GM19372 (cell line): Measurements from ENCODE around the gene RRM2.
"Not testable (repeated sequence)": the region's sequence is repeated elsewhere in the genome, so short reads cannot be mapped to it uniquely, and the experiment has no call there.

Source experiments
- ATAC-seq: cut with Tn5 transposase; IDR thresholded peaks from one replicate; pipeline ENCODE4 v1.9.1; 2021; ENCODE audit warnings: mild to moderate bottlenecking, low read depth, moderate library complexity; ENCODE audit not compliant: unreplicated experiment

Gene RRM2

GRCh38 chr2:10128420-10128819 is 5.9 kb downstream of the RRM2 start:
- ATAC-seq = no peak

GRCh38 chr2:10129490-10129889 is 7.0 kb downstream of the RRM2 start:
- no peak for ATAC-seq

DNA sequence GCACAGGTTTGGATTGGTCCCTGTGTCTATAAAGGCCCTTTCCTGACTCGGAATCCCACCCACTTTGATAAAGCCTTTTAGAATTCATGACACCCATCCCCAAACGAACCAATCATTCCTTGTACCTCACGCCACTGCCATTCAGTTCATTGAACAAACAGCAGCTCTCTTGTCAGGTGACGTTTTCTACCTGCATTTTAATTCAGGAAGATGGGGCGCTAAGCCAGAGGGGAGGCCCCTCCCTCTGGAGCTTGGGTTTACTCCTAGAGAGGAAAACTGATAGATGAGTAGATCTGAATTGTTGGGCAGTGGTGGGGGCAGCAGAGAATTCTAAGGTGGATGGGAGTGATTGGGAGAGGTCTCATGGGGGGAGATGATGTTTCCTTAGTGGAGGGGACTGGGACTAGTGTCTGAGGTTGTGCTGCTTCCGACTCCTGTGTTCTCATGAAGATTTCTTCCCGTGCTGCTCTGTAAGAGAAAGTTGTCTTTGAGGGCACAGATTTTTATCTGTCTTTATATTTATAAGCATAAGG is 9.6 kb downstream of the RRM2 start:
- no peak for ATAC-seq

GRCh38 chr2:10132596-10132995 is 10.1 kb downstream of the RRM2 start:
- ATAC-seq = no peak

DNA sequence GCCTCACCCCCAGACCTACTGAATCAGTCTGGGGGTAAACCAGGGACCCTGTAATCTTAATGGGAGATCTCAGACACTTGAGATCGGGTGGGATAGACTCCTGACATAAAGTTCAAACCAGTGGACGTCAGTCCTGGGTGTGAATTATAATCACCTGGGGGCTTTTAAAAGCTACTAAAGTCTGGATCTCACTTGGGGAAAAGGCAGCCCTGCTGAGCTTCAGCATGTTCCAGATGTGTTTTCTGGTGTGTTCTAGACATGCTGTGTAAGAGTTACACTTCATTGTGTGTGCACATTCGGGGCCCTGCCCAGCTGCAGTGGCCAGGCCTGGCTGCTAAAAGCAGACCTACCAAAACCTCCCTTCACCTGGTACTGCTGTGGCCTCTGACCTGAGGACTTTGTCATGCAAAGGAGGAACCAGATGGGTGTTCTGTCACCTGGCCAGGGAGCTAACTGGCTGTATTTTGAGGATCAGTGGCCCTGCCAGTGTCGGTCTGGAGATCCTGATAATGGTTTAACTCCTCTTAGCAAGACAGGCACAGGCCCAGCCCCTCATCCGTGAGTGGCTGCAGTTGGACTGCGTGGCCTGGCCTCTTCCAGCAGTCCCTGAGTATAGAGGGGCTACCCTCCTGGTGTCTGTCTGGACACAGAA is 10.6 kb downstream of the RRM2 start:
- no peak for ATAC-seq

- no peak for ATAC-seq
Observed at GRCh38 chr2:10135296-10136089, 13.0 kb downstream of the RRM2 start.

DNA sequence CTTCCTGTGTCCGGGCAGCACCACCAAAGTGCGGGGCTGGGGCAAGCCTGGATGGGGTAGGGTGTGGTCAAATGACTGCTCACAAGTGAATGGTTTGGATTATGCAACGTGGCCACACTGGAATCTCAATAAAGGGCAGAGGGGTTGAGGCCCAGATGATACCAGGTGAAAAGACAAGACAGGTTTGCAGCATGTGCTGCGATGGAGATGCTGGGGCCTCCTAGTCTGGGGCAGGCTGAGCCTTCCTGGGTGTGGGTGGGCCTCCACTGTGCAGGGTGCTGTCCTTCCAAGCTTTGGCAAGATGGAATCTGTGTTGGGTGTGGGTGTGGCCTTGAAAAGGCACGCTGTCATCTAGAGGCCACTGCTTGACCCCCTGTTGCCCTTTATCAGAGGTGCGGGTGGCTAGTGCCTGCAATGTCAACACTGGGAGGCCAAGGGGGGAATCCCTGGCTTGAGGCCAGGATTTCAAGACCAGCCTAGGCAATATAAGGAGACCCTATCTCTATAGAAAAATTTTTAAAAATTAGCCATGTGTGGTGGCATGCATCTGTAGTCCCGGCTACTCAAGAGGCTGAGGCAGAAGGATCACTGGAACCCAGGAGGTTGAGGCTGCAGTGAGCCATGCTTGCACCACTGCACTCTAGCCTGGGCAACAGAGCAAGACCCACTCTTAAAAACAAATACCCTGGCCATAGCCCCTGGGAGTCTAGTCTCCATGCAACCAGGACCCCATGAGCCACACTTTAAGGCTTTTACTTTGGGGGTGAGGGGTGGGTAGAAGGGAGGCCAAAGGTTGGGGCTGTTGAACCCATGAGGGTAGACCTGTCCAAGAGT is 13.8 kb downstream of the RRM2 start:
- ATAC-seq = no peak

GRCh38 chr2:10137053-10137843 is 14.7 kb downstream of the RRM2 start:
- no peak for ATAC-seq

DNA sequence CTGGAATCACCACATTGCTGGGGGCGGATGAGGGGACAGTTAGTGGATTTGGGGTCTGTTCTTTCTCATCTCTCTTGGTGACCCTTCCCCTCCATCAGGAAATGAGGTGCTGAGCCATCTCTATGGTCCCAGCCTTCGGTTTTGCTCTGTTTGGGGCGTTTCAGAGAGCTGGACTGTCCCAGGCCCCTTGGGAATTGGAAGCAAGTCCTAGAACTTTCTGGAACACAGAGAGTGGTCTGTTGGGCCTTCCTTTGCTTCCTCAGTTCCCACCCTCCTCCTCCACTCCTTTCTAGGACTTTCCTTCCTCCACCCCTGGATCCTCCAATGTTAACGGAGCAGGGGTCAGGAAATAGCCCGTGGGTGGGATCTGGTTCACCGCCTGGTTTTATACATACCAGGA is 17.0 kb downstream of the RRM2 start:
- ATAC-seq = no peak

GRCh38 chr2:10140841-10141610 is 18.5 kb downstream of the RRM2 start:
- ATAC-seq = no peak

DNA sequence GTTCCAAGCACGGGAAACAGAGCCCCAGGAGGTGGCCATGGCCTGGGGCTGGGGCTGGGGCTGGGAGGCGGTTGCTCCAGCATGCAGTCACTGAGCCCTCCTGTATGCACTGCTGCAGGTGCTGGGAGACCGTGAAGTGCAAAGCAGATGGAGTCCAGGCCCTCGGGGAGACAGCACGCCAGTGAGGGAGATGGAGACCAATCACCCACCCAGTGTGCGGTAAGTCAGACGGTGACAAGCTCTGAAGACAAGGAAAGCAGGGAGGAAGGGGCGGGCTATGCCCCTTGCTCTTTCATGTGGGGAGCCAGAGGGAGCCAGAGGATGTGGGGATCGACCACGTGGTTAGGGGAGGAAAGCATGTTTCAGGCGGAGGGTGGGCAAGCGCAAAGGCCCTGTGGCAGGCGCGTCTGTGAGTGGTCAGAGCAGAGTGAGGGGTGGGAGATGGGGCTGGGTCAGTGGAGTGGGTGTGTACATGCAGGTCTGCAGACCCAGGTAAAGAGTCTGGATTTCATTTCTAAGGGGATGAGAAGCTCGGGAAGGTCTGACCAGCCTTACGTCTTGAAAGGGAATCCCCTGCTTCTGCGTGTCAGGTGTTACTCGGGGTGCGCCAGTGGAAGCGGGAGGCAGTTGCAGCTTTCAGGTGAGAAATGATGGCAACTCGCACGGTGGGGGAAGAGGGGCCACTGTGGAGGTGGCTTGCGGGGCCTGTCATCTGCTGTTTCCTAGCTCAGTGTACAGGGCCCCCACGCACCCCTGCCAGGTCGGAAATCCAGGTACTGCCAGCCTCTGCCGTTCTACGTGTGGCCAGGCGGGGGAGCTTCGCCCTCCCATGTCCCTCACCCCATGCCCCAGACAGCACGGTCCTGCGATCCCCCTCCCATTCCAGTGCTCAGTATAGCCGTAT is 19.4 kb downstream of the RRM2 start:
- no peak for ATAC-seq

DNA sequence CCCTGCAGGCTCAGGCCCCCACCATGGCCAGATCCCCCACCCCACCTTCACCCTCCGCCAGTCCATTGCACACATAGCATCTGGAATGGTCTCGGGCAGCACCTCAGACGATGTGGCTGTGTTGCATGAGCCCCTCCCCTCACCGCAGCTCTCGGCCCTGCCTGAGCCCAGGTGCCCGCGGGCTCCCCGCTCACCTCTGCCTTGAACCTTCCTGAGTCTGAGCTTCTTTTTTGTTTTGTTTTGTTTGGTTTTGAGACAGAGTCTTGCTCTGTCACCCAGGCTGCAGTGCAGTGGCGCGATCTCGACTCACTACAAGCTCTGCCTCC is 20.1 kb downstream of the RRM2 start:
- ATAC-seq = no peak

- ATAC-seq = no peak
Observed at GRCh38 chr2:10144771-10145518, 22.4 kb downstream of the RRM2 start.

GRCh38 chr2:10145519-10146357 is 23.2 kb downstream of the RRM2 start:
- ATAC-seq = no peak

GRCh38 chr2:10146366-10147005 is 23.9 kb downstream of the RRM2 start:
- no peak for ATAC-seq

DNA sequence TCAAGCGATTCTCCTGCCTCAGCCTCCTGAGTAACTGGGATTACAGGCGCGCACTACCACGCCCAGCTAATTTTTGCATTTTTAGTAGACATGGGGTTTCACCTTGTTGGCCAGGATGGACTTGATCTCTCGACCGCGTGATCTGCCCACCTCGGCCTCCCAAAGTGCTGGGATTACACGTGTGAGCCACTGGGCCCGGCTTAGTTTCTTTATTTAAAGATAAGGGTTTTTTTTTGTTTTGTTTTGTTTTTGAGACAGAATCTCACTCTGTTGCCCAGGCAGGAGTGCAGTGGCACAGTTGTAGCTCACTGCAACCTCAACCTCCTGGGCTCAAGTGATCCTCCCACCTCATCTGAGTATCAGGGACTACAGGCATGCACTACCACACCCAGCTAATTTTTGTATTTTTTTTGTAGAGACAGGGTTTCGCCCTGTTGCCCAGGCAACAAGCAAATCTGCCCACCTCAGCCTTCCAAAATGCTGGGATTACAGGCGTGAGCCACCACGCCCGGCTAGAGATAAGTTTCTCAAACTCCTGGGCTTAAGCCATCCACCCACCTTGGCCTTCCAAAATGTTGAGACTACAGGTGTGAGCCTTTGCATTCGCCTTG is 24.6 kb downstream of the RRM2 start:
- ATAC-seq = not testable (repeated sequence)
